HFFc6 (cell line): ENCODE data around the gene CORO1C. TPM values are rescaled to one million over a fixed set of nuclear protein-coding genes. Genes with fewer than 3 reads are reported as not detected.

Experiments
- DNase-seq: peaks from one replicate; pipeline ENCODE4 v3.0.0-alpha.2; 2018
- H3K27ac Mint-ChIP-seq: 2 replicates; pipeline ENCODE4 v1.8.0; 2020; ENCODE audit warnings: mild to moderate bottlenecking, mixed read lengths
- H3K27me3 Mint-ChIP-seq: 2 replicates; pipeline ENCODE4 v1.8.0; 2021; ENCODE audit warnings: mild to moderate bottlenecking, moderate library complexity, mixed read lengths; ENCODE audit not compliant: insufficient read depth
- H3K36me3 Mint-ChIP-seq: 2 replicates; pipeline ENCODE4 v1.8.0; 2021; ENCODE audit warnings: low read depth, mixed read lengths
- H3K4me1 Mint-ChIP-seq: 2 replicates; pipeline ENCODE4 v1.8.0; 2020; ENCODE audit warnings: low read depth, mixed read lengths
- H3K4me3 Mint-ChIP-seq: 2 replicates; pipeline ENCODE4 v1.8.0; 2020; ENCODE audit warnings: mild to moderate bottlenecking, moderate library complexity, mixed read lengths
- H3K9me3 Mint-ChIP-seq: 2 replicates; pipeline ENCODE4 v1.8.0; 2020; ENCODE audit warnings: mild to moderate bottlenecking, mixed read lengths
- CTCF ChIP-seq: fragments of 200-600 bp; sonication (generic); IDR thresholded peaks from 2 replicates; pipeline ENCODE4 v1.5.0; 2021; ENCODE audit warnings: antibody characterized with exemption, mild to moderate bottlenecking
- total RNA-seq, 6 experiments: library from RNA; stranded (reverse); fragmentation: NEBNext Ultra II Directional; extraction: Animal tissue kit (Norgen Biotek cat#: 25700); gene quantifications; 2 replicates in 1 of 6; 3 replicates in 5 of 6; pipeline ENCODE4 v1.2.3, GENCODE V29; 2021

Gene CORO1C
- total RNA-seq, 6 experiments from 2014 or later = 541 to 709 (median 649) TPM

GRCh38 chr12:108728820-108729611 is 2.3 kb downstream of the CORO1C start:
- Mint-ChIP-seq H3K4me1 (peaks cover 65% of the 10 kb centered on the region), H3K27ac (peak overlapping the region; percentile 96), H3K27me3 (peaks cover 12% of the 10 kb centered on the region), H3K36me3 (peaks cover 58% of the 10 kb centered on the region), H3K9me3 (no peaks in the 10 kb centered on the region), H3K4me3 (peak overlapping the region; percentile 91)
- DNase-seq = no peak
- TF ChIP-seq CTCF = no peak

GRCh38 chr12:108727868-108728735 is 3.2 kb downstream of the CORO1C start:
- no peak for TF ChIP-seq CTCF
- peak overlapping the region; percentile 96 for H3K27ac Mint-ChIP-seq
- peaks cover 71% of the 10 kb centered on the region for H3K4me1 Mint-ChIP-seq
- peak overlapping the region; percentile 91 for H3K4me3 Mint-ChIP-seq
- no peak for DNase-seq
- H3K27me3 Mint-ChIP-seq = peaks cover 12% of the 10 kb centered on the region
- H3K36me3 Mint-ChIP-seq = peaks cover 59% of the 10 kb centered on the region
- H3K9me3 Mint-ChIP-seq = no peaks in the 10 kb centered on the region

- Mint-ChIP-seq H3K27ac (peak overlapping the region; percentile 78), H3K4me3 (peak overlapping the region; percentile 79), H3K4me1 (peaks cover 73% of the 10 kb centered on the region), H3K27me3 (peaks cover 12% of the 10 kb centered on the region), H3K9me3 (no peaks in the 10 kb centered on the region), H3K36me3 (peaks cover 59% of the 10 kb centered on the region)
- no peak for DNase-seq
- TF ChIP-seq CTCF = no peak
Observed at GRCh38 chr12:108727161-108727560, 4.2 kb downstream of the CORO1C start.

GRCh38 chr12:108724890-108725151 is 6.5 kb downstream of the CORO1C start:
- Mint-ChIP-seq H3K4me1 (peaks cover 90% of the 10 kb centered on the region), H3K27ac (peak overlapping the region; percentile 89), H3K27me3 (peaks cover 2% of the 10 kb centered on the region; the same call in 1 of the 2 replicates), H3K4me3 (peak overlapping the region; percentile 77), H3K36me3 (peaks cover 52% of the 10 kb centered on the region), H3K9me3 (no peaks in the 10 kb centered on the region)
- DNase-seq = no peak
- TF ChIP-seq CTCF = no peak

GRCh38 chr12:108724054-108724889 is 7.0 kb downstream of the CORO1C start:
- peak overlapping the region; percentile 77 for H3K4me3 Mint-ChIP-seq
- peak overlapping the region; percentile 89 for H3K27ac Mint-ChIP-seq
- H3K9me3 Mint-ChIP-seq = no peaks in the 10 kb centered on the region
- H3K27me3 Mint-ChIP-seq = peaks cover 2% of the 10 kb centered on the region; the same call in 1 of the 2 replicates
- H3K36me3 Mint-ChIP-seq = peaks cover 52% of the 10 kb centered on the region
- DNase-seq = peak; percentile 39
- no peak for TF ChIP-seq CTCF
- H3K4me1 Mint-ChIP-seq = peaks cover 93% of the 10 kb centered on the region
